HG03521 (cell line): ENCODE measurements around the gene SHMT1.
A peak's percentile ranks its signal among the peaks of the same experiment; 100 is the strongest.

ENCODE experiments used
- ATAC-seq: cut with Tn5 transposase; IDR thresholded peaks from one replicate; pipeline ENCODE4 v1.9.1; 2021; ENCODE audit warnings: mild to moderate bottlenecking, moderate library complexity; ENCODE audit not compliant: unreplicated experiment

Gene SHMT1

GRCh38 chr17:18328643-18329204 lies 34.6 kb downstream of the SHMT1 start:
- ATAC-seq: no peak

- no peak for ATAC-seq
Observed at GRCh38 chr17:18327556-18327955, 35.8 kb downstream of the SHMT1 start.

- no peak for ATAC-seq
Observed at GRCh38 chr17:18327093-18327492, 36.3 kb downstream of the SHMT1 start.

- ATAC-seq: no peak
Observed at GRCh38 chr17:18326572-18326971, 36.8 kb downstream of the SHMT1 start.

- no peak for ATAC-seq
Observed at GRCh38 chr17:18326039-18326438, 37.3 kb downstream of the SHMT1 start.

- no peak for ATAC-seq
Observed at GRCh38 chr17:18324140-18325050, 39.0 kb downstream of the SHMT1 start.

GRCh38 chr17:18323507-18324139 lies 39.7 kb downstream of the SHMT1 start:
- no peak for ATAC-seq

- no peak for ATAC-seq
Observed at GRCh38 chr17:18323007-18323406, 40.3 kb downstream of the SHMT1 start.

- no peak for ATAC-seq
Observed at GRCh38 chr17:18322522-18322921, 40.8 kb downstream of the SHMT1 start.

GRCh38 chr17:18321309-18321708 lies 42.0 kb downstream of the SHMT1 start:
- ATAC-seq: no peak

- ATAC-seq: no peak
Observed at GRCh38 chr17:18320301-18320700, 43.0 kb downstream of the SHMT1 start.

GRCh38 chr17:18319604-18320256 lies 43.6 kb downstream of the SHMT1 start:
- no peak for ATAC-seq

- no peak for ATAC-seq
Observed at GRCh38 chr17:18318771-18319450, 44.4 kb downstream of the SHMT1 start.

GRCh38 chr17:18318117-18318516 lies 45.2 kb downstream of the SHMT1 start:
- no peak for ATAC-seq

- ATAC-seq: no peak
Observed at GRCh38 chr17:18315961-18316360, 47.4 kb downstream of the SHMT1 start.

- ATAC-seq: peak; percentile 1
Observed at GRCh38 chr17:18315562-18315922, 47.8 kb downstream of the SHMT1 start.

GRCh38 chr17:18314731-18315561 lies 48.4 kb downstream of the SHMT1 start, which contains the start of the genes SMCR8 and TOP3A:
SMCR8 (plus strand) TSS chr17:18315293; CDS start chr17:18315790, 497 bp downstream.
TOP3A (minus strand) TSS chr17:18314994; CDS start chr17:18314778, 216 bp downstream.
- peak; percentile 81 for ATAC-seq

GRCh38 chr17:18314059-18314730 lies 49.2 kb downstream of the SHMT1 start:
- ATAC-seq: peak; percentile 4

GRCh38 chr17:18309202-18309601 lies 54.1 kb downstream of the SHMT1 start:
- ATAC-seq: no peak
